Prostate gland (tissue), 2 donors: ENCODE results near the gene FAM89A. TPM values are rescaled to one million over a fixed set of nuclear protein-coding genes. Genes with fewer than 3 reads are reported as not detected.

Source experiments
- DNase-seq: peaks from one replicate; pipeline ENCODE4 v3.0.0-alpha.2; 2019; ENCODE audit warnings: low spot score
- H3K27ac ChIP-seq, 2 donors: fragments of 200-600 bp; sonication (generic); 2 replicates each; pipeline ENCODE4 v1.5.1; 2017 to 2019
- H3K27me3 ChIP-seq: fragments of 200-600 bp; sonication (generic); replicated peaks from 2 replicates; pipeline ENCODE4 v1.5.1; 2019; ENCODE audit not compliant: insufficient read depth
- H3K36me3 ChIP-seq, 2 donors: fragments of 200-600 bp; sonication (generic); 1 replicate in 1 of 2; 2 replicates in 1 of 2; pipeline versions ENCODE4 v1.5.1 to v1.8.1; 2017 to 2019
- H3K4me1 ChIP-seq: fragments of 200-600 bp; sonication (generic); replicated peaks from 2 replicates; pipeline ENCODE4 v1.5.1; 2019
- H3K4me3 ChIP-seq, 2 donors: fragments of 200-600 bp; sonication (generic); 2 replicates each; pipeline ENCODE4 v1.5.1; 2017 to 2019
- H3K9me3 ChIP-seq: fragments of 200-600 bp; sonication (generic); 2 replicates; pipeline ENCODE4 v1.5.1; 2017
- CTCF ChIP-seq, 4 experiments: fragments of 200-600 bp in 2 of 4; fragments of 450-650 bp in 2 of 4; sonication (generic) in 2 of 4; IDR thresholded peaks; 1 replicate in 3 of 4; 2 replicates in 1 of 4; pipeline ENCODE4 v1.5.1; 2016 to 2019; ENCODE audit warnings: antibody characterized with exemption in 4 of 4, mild to moderate bottlenecking in 2 of 4, moderate library complexity in 2 of 4
- POLR2A ChIP-seq: fragments of 450-650 bp; IDR thresholded peaks from one replicate; pipeline ENCODE4 v1.6.1; 2016; ENCODE audit warnings: antibody characterized with exemption, mild to moderate bottlenecking
- POLR2AphosphoS5 ChIP-seq: sonication (generic); formaldehyde crosslinking; IDR thresholded peaks from one replicate; pipeline ENCODE4 v1.6.1; 2017; ENCODE audit warnings: antibody characterized with exemption
- WGBS: methylation state at CpG from one replicate; pipeline ENCODE4 v1.1.5; 2018; 5-methylcytosine and 5-hydroxymethylcytosine counted together
- intact Hi-C: fragments of 100-400 bp; cut with DNase I; formaldehyde crosslinking; loops from one replicate; pipeline ENCODE4 v1.14.2; 2022
- total RNA-seq, 2 donors: library from RNA; depleted of rRNA; stranded (reverse); fragments of >200 nt; gene quantifications; one replicate each; pipeline ENCODE4 v1.1.0, GENCODE V29; 2016

FAM89A gene
- total RNA-seq, 2 donors from 2014 or later = 13.7 to 13.9 TPM

DNA sequence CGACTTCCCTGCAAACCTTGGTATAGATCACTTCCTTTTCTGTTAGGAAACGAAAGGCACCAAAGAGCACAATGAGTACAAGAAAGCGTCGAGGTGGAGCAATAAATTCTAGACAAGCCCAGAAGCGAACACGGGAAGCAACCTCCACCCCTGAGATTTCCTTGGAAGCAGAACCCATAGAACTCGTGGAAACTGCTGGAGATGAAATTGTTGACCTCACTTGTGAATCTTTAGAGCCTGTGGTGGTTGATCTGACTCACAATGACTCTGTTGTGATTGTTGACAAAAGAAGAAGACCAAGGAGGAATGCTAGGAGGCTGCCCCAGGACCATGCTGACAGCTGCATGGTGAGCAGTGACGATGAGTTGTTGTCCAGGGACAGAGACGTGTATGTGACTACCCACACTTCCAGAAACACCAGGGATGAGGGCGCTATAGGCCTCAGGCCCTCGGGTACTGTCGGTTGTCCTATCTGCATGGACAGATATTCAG is 18.5 kb downstream of the FAM89A start:
- H3K9me3 ChIP-seq = no peaks in the 10 kb centered on the region
- no peak overlapping the region for H3K27ac ChIP-seq
- H3K36me3 ChIP-seq = no peaks in the 10 kb centered on the region
- TF ChIP-seq POLR2A (no peak), CTCF (IDR thresholded peaks at IDR 0.05) (no peak), POLR2AphosphoS5 (no peak)
- H3K4me3 ChIP-seq = no peak overlapping the region
- 92% methylated on average over 12 of the region's 12 CpGs for WGBS
- no peaks in the 10 kb centered on the region for H3K27me3 ChIP-seq
- no peak for DNase-seq
- intact Hi-C loops = no loop called here
- no peaks in the 10 kb centered on the region for H3K4me1 ChIP-seq

DNA sequence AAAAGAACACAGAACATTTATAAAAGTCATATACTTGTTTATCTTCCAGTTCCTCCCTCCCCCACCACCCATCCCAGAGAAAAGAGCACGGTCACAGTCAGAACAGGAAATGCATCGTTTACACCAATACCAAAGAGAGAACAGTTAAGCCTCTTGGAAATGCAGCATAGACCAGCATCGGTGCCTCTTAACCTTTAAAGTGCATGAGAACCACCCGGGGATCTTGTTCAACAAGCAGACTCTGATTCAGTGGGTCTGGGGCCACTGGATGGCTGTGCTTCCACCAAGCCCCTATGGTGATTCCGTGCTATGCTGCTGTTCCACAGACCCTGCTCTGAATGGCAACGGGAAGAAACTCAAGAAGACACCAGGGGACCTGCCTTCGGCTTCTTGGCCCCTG is 19.2 kb downstream of the FAM89A start:
- no peaks in the 10 kb centered on the region for H3K36me3 ChIP-seq
- H3K9me3 ChIP-seq = no peaks in the 10 kb centered on the region
- intact Hi-C loops = no loop called here
- H3K4me3 ChIP-seq = no peak overlapping the region
- TF ChIP-seq POLR2AphosphoS5 = no peak
- H3K27ac ChIP-seq = no peak overlapping the region
- DNase-seq = no peak
- 59% methylated on average over 7 of the region's 7 CpGs for WGBS
- H3K4me1 ChIP-seq = no peaks in the 10 kb centered on the region
- no peaks in the 10 kb centered on the region for H3K27me3 ChIP-seq

- no peak overlapping the region for H3K27ac ChIP-seq
- TF ChIP-seq POLR2AphosphoS5 = no peak
- TF ChIP-seq POLR2A = no peak
- no peak for TF ChIP-seq CTCF (IDR thresholded peaks at IDR 0.05)
- H3K4me1 ChIP-seq = no peaks in the 10 kb centered on the region
- no peak for DNase-seq
- H3K36me3 ChIP-seq = no peaks in the 10 kb centered on the region
- H3K27me3 ChIP-seq = no peaks in the 10 kb centered on the region
- no peak overlapping the region for H3K4me3 ChIP-seq
- no peaks in the 10 kb centered on the region for H3K9me3 ChIP-seq
- intact Hi-C loops = no loop called here
- WGBS = 83% methylated on average over 14 of the region's 14 CpGs
These were observed 19.9 kb downstream of the FAM89A start for GRCh38 chr1:231020139-231020601.

GRCh38 chr1:231019711-231020110 is 20.3 kb downstream of the FAM89A start:
- WGBS = 95% methylated on average over 14 of the region's 14 CpGs
- Histone ChIP-seq H3K27me3 (no peaks in the 10 kb centered on the region), H3K4me1 (no peaks in the 10 kb centered on the region), H3K36me3 (no peaks in the 10 kb centered on the region), H3K27ac (no peak overlapping the region), H3K9me3 (no peaks in the 10 kb centered on the region), H3K4me3 (no peak overlapping the region)
- intact Hi-C loops = no loop called here
- DNase-seq = no peak
- no peak for TF ChIP-seq CTCF (IDR thresholded peaks at IDR 0.05)
- TF ChIP-seq POLR2AphosphoS5 = no peak
- TF ChIP-seq POLR2A = no peak

DNA sequence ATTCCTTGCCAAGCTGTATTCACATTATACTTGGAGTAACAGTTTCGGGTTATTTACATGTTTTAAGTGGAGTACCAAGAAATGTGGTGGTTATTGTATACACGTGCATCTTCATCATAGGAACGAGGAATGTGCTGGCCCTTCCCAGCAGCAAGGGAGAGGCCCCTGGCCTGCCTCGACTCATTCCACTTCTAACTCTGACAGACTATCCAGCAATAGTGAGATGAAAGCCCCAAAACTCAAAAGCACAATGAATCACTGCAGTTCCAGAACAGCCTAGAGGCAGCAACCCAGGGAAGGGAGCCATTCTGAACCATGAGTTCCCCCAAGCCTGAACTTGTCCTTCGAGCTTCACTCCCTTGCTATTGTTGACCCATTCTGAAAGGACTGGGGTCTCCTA is 23.1 kb downstream of the FAM89A start:
- Histone ChIP-seq H3K27me3 (no peaks in the 10 kb centered on the region), H3K4me1 (no peaks in the 10 kb centered on the region), H3K36me3 (no peaks in the 10 kb centered on the region), H3K27ac (no peak overlapping the region), H3K4me3 (no peak overlapping the region), H3K9me3 (no peaks in the 10 kb centered on the region)
- intact Hi-C loops = no loop called here
- DNase-seq = no peak
- TF ChIP-seq POLR2A = no peak
- TF ChIP-seq POLR2AphosphoS5 = no peak
- no peak for TF ChIP-seq CTCF (IDR thresholded peaks at IDR 0.05)
- whole genome bisulfite sequencing = 73% methylated on average over 5 of the region's 5 CpGs
